RWPE2 (cell line): ENCODE results near the gene GLG1.

ENCODE experiments used
- ATAC-seq: fragments of 200-7000 bp; cut with Tn5 transposase; 3 replicates; pipeline ENCODE4 v1.9.1; 2021; ENCODE audit warnings: low read depth
- DNase-seq: peaks from one replicate; pipeline ENCODE4 v3.0.0-alpha.2; 2020; ENCODE audit warnings: low spot score
- H3K27ac ChIP-seq: fragments of 450-650 bp; 2 replicates; pipeline ENCODE4 v1.5.1; 2017; ENCODE audit warnings: mild to moderate bottlenecking; ENCODE audit not compliant: poor library complexity, severe bottlenecking
- H3K27me3 ChIP-seq: fragments of 250-450 bp; sonication (Bioruptor Pico); 2 replicates; pipeline ENCODE4 v1.5.1; 2021; ENCODE audit warnings: mild to moderate bottlenecking, moderate library complexity; ENCODE audit not compliant: insufficient read depth, poor library complexity, severe bottlenecking
- H3K36me3 ChIP-seq: fragments of 250-450 bp; sonication (Bioruptor Pico); 2 replicates; pipeline ENCODE4 v1.5.1; 2020; ENCODE audit warnings: low read depth, mild to moderate bottlenecking, moderate library complexity
- H3K4me1 ChIP-seq: fragments of 250-450 bp; sonication (Bioruptor Pico); 2 replicates; pipeline ENCODE4 v1.5.1; 2021; ENCODE audit warnings: mild to moderate bottlenecking, moderate library complexity; ENCODE audit not compliant: insufficient read depth, poor library complexity, severe bottlenecking
- H3K4me3 ChIP-seq: fragments of 250-450 bp; sonication (Bioruptor Pico); 2 replicates; pipeline ENCODE4 v1.5.1; 2021; ENCODE audit warnings: mild to moderate bottlenecking, moderate library complexity; ENCODE audit not compliant: severe bottlenecking
- H3K9me3 ChIP-seq: fragments of 250-450 bp; sonication (Bioruptor Pico); 2 replicates; pipeline ENCODE4 v1.5.1; 2021; ENCODE audit warnings: mild to moderate bottlenecking, moderate library complexity; ENCODE audit not compliant: severe bottlenecking
- CTCF ChIP-seq: fragments of 450-650 bp; IDR thresholded peaks from one replicate; pipeline ENCODE4 v1.5.1; 2017; ENCODE audit warnings: mild to moderate bottlenecking, moderate library complexity; ENCODE audit not compliant: poor library complexity, severe bottlenecking

The GLG1 gene

GRCh38 chr16:74565378-74565777 lies 41.5 kb downstream of the GLG1 start:
- Histone ChIP-seq H3K4me3 (no peak overlapping the region), H3K36me3 (no peaks in the 10 kb centered on the region), H3K9me3 (no peaks in the 10 kb centered on the region), H3K4me1 (peaks cover 17% of the 10 kb centered on the region), H3K27me3 (no peaks in the 10 kb centered on the region), H3K27ac (no peak overlapping the region)
- no peak for TF ChIP-seq CTCF
- no peak for ATAC-seq
- DNase-seq, result no peak

GRCh38 chr16:74564451-74564984 lies 42.4 kb downstream of the GLG1 start:
- Histone ChIP-seq H3K27me3 (no peaks in the 10 kb centered on the region), H3K9me3 (no peaks in the 10 kb centered on the region), H3K36me3 (no peaks in the 10 kb centered on the region), H3K4me1 (peaks cover 21% of the 10 kb centered on the region), H3K4me3 (no peak overlapping the region), H3K27ac (no peak overlapping the region)
- TF ChIP-seq CTCF, result no peak
- no peak for DNase-seq
- no peak for ATAC-seq

GRCh38 chr16:74563828-74564263 lies 43.1 kb downstream of the GLG1 start:
- peaks cover 21% of the 10 kb centered on the region for H3K4me1 ChIP-seq
- H3K27me3 ChIP-seq, result no peaks in the 10 kb centered on the region
- H3K36me3 ChIP-seq, result no peaks in the 10 kb centered on the region
- ATAC-seq (peak; percentile 43; the same call in 1 of the 3 replicates), DNase-seq (no peak)
- no peaks in the 10 kb centered on the region for H3K9me3 ChIP-seq
- H3K4me3 ChIP-seq, result no peak overlapping the region
- TF ChIP-seq CTCF, result no peak
- H3K27ac ChIP-seq, result no peak overlapping the region

- peaks cover 31% of the 10 kb centered on the region for H3K4me1 ChIP-seq
- H3K27ac ChIP-seq, result no peak overlapping the region
- peaks cover 7% of the 10 kb centered on the region; the same call in 1 of the 2 replicates for H3K36me3 ChIP-seq
- ATAC-seq (no peak), DNase-seq (no peak)
- no peak overlapping the region for H3K4me3 ChIP-seq
- no peak for TF ChIP-seq CTCF
- H3K9me3 ChIP-seq, result no peaks in the 10 kb centered on the region
- no peaks in the 10 kb centered on the region for H3K27me3 ChIP-seq
Measured at GRCh38 chr16:74562117-74562516, 44.8 kb downstream of the GLG1 start.

DNA sequence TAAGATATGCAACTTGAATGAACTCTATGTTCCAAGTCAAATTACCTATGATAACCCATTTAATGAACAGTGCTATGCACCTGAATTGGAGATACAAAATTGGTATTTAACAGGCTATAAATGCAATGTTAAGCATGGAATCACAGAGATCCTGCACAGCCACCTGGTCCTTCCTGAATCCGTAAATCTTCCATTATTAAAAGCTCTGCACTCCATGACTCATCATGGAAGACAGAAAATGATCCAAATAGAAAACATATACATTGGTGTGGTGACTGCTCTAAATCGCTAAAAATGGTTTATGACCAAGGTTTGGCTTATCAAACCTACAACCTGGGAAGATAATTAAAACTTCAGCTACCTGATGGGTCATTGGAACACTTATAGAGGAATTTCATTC lies 45.3 kb downstream of the GLG1 start:
- H3K27me3 ChIP-seq, result no peaks in the 10 kb centered on the region
- H3K27ac ChIP-seq, result no peak overlapping the region
- peaks cover 10% of the 10 kb centered on the region; the same call in 1 of the 2 replicates for H3K36me3 ChIP-seq
- DNase-seq (no peak), ATAC-seq (no peak)
- no peaks in the 10 kb centered on the region for H3K9me3 ChIP-seq
- H3K4me3 ChIP-seq, result no peak overlapping the region
- no peak for TF ChIP-seq CTCF
- peaks cover 35% of the 10 kb centered on the region for H3K4me1 ChIP-seq
